Neuronal stem cell (in vitro differentiated cells): ENCODE measurements around the gene ACOD1.
A peak's percentile ranks its signal among the peaks of the same experiment; 100 is the strongest.

Experiments used
- DNase-seq: peaks from one replicate; pipeline ENCODE4 v3.0.0-alpha.2; 2013; ENCODE audit warnings: low spot score
- H2AFZ ChIP-seq: one replicate; pipeline ENCODE4 v1.6.1; 2013; ENCODE audit warnings: mild to moderate bottlenecking, low read length, inconsistent platforms
- H2AK5ac ChIP-seq: 2 replicates; pipeline ENCODE4 v1.6.1; 2013; ENCODE audit warnings: low read depth, mild to moderate bottlenecking, inconsistent platforms, low read length, moderate library complexity, mixed read lengths
- H2BK120ac ChIP-seq: 2 replicates; pipeline ENCODE4 v1.6.1; 2013; ENCODE audit warnings: low read depth, mild to moderate bottlenecking, inconsistent platforms, low read length, moderate library complexity, mixed read lengths
- H2BK12ac ChIP-seq: one replicate; pipeline ENCODE4 v1.6.1; 2013; ENCODE audit warnings: low read length, inconsistent platforms
- H2BK15ac ChIP-seq: 2 replicates; pipeline ENCODE4 v1.6.1; 2013; ENCODE audit warnings: mild to moderate bottlenecking, low read length, inconsistent platforms, mixed read lengths
- H2BK5ac ChIP-seq: one replicate; pipeline ENCODE4 v1.6.1; 2013; ENCODE audit warnings: inconsistent platforms, mild to moderate bottlenecking, low read length, moderate library complexity
- H3K14ac ChIP-seq: one replicate; pipeline ENCODE4 v1.6.1; 2013; ENCODE audit warnings: low read length, inconsistent platforms
- H3K18ac ChIP-seq: 2 replicates; pipeline ENCODE4 v1.6.1; 2013; ENCODE audit warnings: low read length, inconsistent platforms
- H3K23ac ChIP-seq: 2 replicates; pipeline ENCODE4 v1.6.1; 2013; ENCODE audit warnings: low read depth, mild to moderate bottlenecking, mixed read lengths, low read length, inconsistent platforms; ENCODE audit not compliant: poor library complexity
- H3K27ac ChIP-seq: replicated peaks from 3 replicates; pipeline ENCODE4 v1.5.1; 2013; ENCODE audit warnings: low read length, inconsistent platforms
- H3K27me3 ChIP-seq, 3 experiments: 2 replicates each; pipeline ENCODE4 v1.6.1; 2013; ENCODE audit warnings: low read length in 3 of 3, mild to moderate bottlenecking in 2 of 3, inconsistent platforms in 1 of 3, low read depth in 1 of 3, mixed read lengths in 1 of 3, moderate library complexity in 1 of 3; ENCODE audit not compliant: control insufficient read depth in 3 of 3, insufficient read depth in 3 of 3
- H3K36me3 ChIP-seq, 2 donors: replicated peaks in 1 of 2; 2 replicates each; pipeline ENCODE4 v1.6.1; 2013; ENCODE audit warnings: low read length in 2 of 2; ENCODE audit not compliant: control insufficient read depth in 2 of 2, insufficient read depth in 2 of 2
- H3K4ac ChIP-seq: 2 replicates; pipeline ENCODE4 v1.6.1; 2013; ENCODE audit warnings: inconsistent platforms, mild to moderate bottlenecking, low read length, moderate library complexity
- H3K4me1 ChIP-seq, 2 donors: 1 replicate in 1 of 2; 2 replicates in 1 of 2; pipeline ENCODE4 v1.6.1; 2013; ENCODE audit warnings: low read length in 2 of 2, low read depth in 1 of 2; ENCODE audit not compliant: control insufficient read depth in 2 of 2, insufficient read depth in 1 of 2
- H3K4me2 ChIP-seq: one replicate; pipeline ENCODE4 v1.6.1; 2013; ENCODE audit warnings: mild to moderate bottlenecking, low read length, inconsistent platforms; ENCODE audit not compliant: insufficient read depth, poor library complexity, severe bottlenecking
- H3K4me3 ChIP-seq, 2 donors: 2 replicates each; pipeline ENCODE4 v1.5.1; 2013; ENCODE audit warnings: low read length in 2 of 2, mild to moderate bottlenecking in 2 of 2, inconsistent platforms in 1 of 2, moderate library complexity in 1 of 2
- H3K79me1 ChIP-seq: one replicate; pipeline ENCODE4 v1.6.1; 2013; ENCODE audit warnings: low read depth, mild to moderate bottlenecking, inconsistent platforms, low read length, moderate library complexity
- H3K9ac ChIP-seq: one replicate; pipeline ENCODE4 v1.6.1; 2013; ENCODE audit warnings: mild to moderate bottlenecking, low read depth, low read length, inconsistent platforms; ENCODE audit not compliant: poor library complexity
- H3K9me3 ChIP-seq, 2 donors: replicated peaks in 1 of 2; 2 replicates each; pipeline versions ENCODE3 to v1.6.1; 2013; ENCODE audit warnings: low read length in 2 of 2, mild to moderate bottlenecking in 2 of 2, inconsistent platforms in 1 of 2, low read depth in 1 of 2, mixed read lengths in 1 of 2, moderate library complexity in 1 of 2; ENCODE audit not compliant: control insufficient read depth in 2 of 2, insufficient read depth in 1 of 2
- H4K8ac ChIP-seq: one replicate; pipeline ENCODE4 v1.6.1; 2013; ENCODE audit warnings: low read depth, mild to moderate bottlenecking, inconsistent platforms, low read length, moderate library complexity
- H4K91ac ChIP-seq: one replicate; pipeline ENCODE4 v1.6.1; 2013; ENCODE audit warnings: low read length, low read depth, mild to moderate bottlenecking, inconsistent platforms; ENCODE audit not compliant: poor library complexity
- WGBS, 2 donors: extraction: QIAGEN DNeasy Blood & Tissue Kit; methylation state at CpG; one replicate each; pipeline ENCODE4 v1.1.7; 2013; ENCODE audit warnings: missing lambda C conversion rate in 2 of 2, mixed read lengths in 1 of 2; ENCODE audit not compliant: insufficient read length in 2 of 2, insufficient replicate concordance in 1 of 2; ENCODE audit errors: extremely low coverage in 2 of 2; 5-methylcytosine and 5-hydroxymethylcytosine counted together

ACOD1 gene

DNA sequence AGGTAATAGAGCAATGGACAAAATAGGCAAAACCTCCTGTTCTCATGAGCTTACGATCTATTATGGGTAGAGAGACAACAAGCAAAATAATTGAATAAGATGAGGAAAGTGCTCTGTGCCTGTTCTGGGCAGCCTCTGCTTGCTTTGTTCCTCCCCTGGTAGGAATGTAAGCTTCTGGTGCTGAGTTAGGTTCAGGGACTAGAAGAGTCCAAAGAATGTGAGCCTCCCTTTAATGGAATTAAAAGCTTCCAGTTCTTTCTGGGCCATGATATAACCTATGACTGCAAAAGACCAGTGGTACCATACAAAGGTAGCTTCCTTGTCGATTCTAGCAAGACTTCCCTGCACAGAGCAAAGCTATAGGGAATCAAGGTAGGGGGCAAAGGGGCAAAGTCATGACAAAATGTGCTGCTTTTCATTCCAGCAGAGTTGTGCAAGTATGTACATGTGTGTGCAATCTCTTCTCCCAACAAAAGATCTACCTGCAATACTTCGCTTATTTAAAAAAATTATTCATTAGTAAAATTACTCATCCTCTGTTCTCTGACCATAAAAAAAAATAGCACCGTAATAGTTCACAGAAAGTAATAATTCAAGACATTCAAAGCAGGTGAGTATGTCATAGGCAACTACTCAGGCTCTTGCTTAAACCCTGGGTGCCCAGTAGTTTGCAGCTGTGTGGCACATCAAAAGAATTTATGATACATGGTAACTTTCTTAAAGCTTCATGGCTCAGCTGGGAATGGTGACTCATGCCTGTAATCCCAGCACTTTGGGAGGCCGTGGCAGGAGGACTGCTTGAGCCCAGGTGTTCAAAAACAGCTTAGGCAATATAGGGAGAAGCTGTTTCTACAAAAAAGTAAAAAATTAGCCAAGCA is 21.4 kb downstream of the ACOD1 start:
- H2AK5ac ChIP-seq, result no peak overlapping the region
- no peak for DNase-seq
- no peak overlapping the region for H4K91ac ChIP-seq
- no peak overlapping the region for H2BK120ac ChIP-seq
- peaks cover 0 to 2% of the 10 kb centered on the region in 2 donors for H3K4me1 ChIP-seq
- peaks cover 0 to 8% (median 0%) of the 10 kb centered on the region in 3 experiments for H3K27me3 ChIP-seq
- H3K27ac ChIP-seq, result no peak overlapping the region
- H2AFZ ChIP-seq, result no peak overlapping the region
- no peak overlapping the region for H2BK5ac ChIP-seq
- H2BK15ac ChIP-seq, result no peak overlapping the region
- H2BK12ac ChIP-seq, result no peak overlapping the region
- H3K14ac ChIP-seq, result no peak overlapping the region
- no peak overlapping the region for H4K8ac ChIP-seq
- no peak overlapping the region for H3K23ac ChIP-seq
- H3K18ac ChIP-seq, result no peak overlapping the region
- no peak overlapping the region for H3K4me3 ChIP-seq
- H3K9me3 ChIP-seq, result no peaks in the 10 kb centered on the region
- H3K36me3 ChIP-seq, result no peaks in the 10 kb centered on the region
- no peak overlapping the region for H3K4me2 ChIP-seq
- H3K9ac ChIP-seq, result no peak overlapping the region
- H3K79me1 ChIP-seq, result no peaks in the 10 kb centered on the region
- WGBS, 2 donors, result 100% methylated on average over 2 of the region's 5 CpGs; no CpG with 5 or more reads in 1 of the 2 donors
- no peak overlapping the region for H3K4ac ChIP-seq

DNA sequence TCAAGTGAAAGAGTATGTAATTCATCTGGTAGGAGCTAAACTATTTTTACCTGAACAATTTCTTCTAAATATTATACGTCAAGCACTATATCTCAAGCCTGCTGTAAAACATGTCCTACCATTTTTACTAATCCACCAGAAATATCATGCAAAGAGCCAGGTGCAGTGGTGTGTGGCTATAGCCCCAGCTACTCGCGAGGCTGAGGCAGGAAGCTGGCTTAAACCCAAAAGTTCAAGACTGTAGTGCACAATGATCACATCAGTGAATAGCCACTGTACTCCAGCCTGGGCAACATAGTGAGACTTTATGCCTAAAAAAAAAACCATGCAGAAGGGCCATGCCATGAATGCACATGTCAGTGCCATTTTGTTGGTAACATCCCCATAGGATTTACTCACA is 22.9 kb downstream of the ACOD1 start:
- H3K14ac ChIP-seq, result no peak overlapping the region
- no peak overlapping the region for H4K91ac ChIP-seq
- no peak overlapping the region for H3K4me2 ChIP-seq
- H3K9ac ChIP-seq, result no peak overlapping the region
- H2BK5ac ChIP-seq, result no peak overlapping the region
- H3K36me3 ChIP-seq, result no peaks in the 10 kb centered on the region
- no peak overlapping the region for H2BK12ac ChIP-seq
- WGBS, 2 donors, result no CpG with 5 or more reads among the region's 3 CpGs
- H3K4me3 ChIP-seq, result no peak overlapping the region
- no peak overlapping the region for H2BK15ac ChIP-seq
- no peak overlapping the region for H2AK5ac ChIP-seq
- no peaks in the 10 kb centered on the region for H3K79me1 ChIP-seq
- H3K27me3 ChIP-seq, result peaks cover 0 to 8% (median 0%) of the 10 kb centered on the region in 3 experiments
- no peak for DNase-seq
- H3K27ac ChIP-seq, result no peak overlapping the region
- H2BK120ac ChIP-seq, result no peak overlapping the region
- H3K4me1 ChIP-seq, result no peaks in the 10 kb centered on the region
- H4K8ac ChIP-seq, result no peak overlapping the region
- H3K4ac ChIP-seq, result no peak overlapping the region
- no peak overlapping the region for H3K18ac ChIP-seq
- H2AFZ ChIP-seq, result no peak overlapping the region
- H3K9me3 ChIP-seq, result no peaks in the 10 kb centered on the region
- H3K23ac ChIP-seq, result no peak overlapping the region

DNA sequence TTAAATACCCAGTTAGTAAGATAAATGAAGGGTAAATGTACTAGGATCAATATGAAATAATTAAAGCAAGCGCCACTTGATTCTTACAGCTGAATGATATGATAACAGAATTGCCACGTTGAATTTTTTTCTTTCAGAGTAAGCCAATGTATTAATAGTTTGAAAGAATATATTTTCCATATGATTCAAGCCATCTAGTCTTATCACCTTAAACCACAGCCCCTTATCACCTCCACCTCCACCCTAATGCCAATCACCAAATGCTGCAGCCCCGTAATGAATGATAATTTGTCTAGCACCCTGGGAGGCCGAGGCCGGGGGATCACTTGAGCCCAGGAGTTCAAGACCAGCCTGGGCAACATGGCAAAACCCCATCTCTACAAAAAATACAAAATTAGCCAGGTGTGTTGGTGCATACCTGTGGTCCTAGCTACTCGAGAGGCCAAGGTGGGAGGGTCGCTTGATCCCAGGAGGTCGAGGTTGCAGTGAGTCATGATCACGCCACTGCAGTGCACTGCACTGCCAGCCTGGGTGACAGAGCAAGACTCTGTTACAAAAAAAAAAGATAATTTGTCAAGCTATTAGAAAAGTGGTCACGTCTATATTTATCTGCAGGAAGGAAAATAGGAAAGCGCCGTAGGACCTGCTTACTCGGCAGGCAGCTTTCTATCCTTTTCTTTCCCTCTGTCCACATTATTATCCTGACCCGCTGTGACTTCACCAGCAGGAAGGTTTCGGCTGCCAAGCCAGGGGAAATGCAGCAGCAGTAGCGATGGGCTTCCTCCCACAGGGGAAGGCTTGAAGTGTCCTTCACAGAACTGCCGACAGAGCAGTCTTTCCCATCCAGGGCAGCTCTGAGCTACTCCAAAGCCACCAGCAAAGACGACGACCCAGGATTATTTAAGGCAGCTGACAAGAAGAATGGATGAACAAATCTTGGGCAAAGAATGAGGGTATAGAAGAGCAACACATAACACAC is 23.8 kb downstream of the ACOD1 start:
- H2AK5ac ChIP-seq, result no peak overlapping the region
- no peak overlapping the region for H2BK5ac ChIP-seq
- WGBS, 2 donors, result no CpG with 5 or more reads among the region's 19 CpGs
- H3K4me1 ChIP-seq, result no peaks in the 10 kb centered on the region
- H3K9ac ChIP-seq, result no peak overlapping the region
- no peak for DNase-seq
- no peak overlapping the region for H3K14ac ChIP-seq
- no peak overlapping the region for H3K4me3 ChIP-seq
- no peak overlapping the region for H2BK15ac ChIP-seq
- no peak overlapping the region for H3K18ac ChIP-seq
- no peak overlapping the region for H3K4me2 ChIP-seq
- H3K23ac ChIP-seq, result no peak overlapping the region
- H3K36me3 ChIP-seq, result no peaks in the 10 kb centered on the region
- H3K27ac ChIP-seq, result no peak overlapping the region
- H4K91ac ChIP-seq, result no peak overlapping the region
- no peak overlapping the region for H2BK120ac ChIP-seq
- H3K4ac ChIP-seq, result no peak overlapping the region
- H3K9me3 ChIP-seq, result no peaks in the 10 kb centered on the region
- H4K8ac ChIP-seq, result no peak overlapping the region
- no peaks in the 10 kb centered on the region for H3K79me1 ChIP-seq
- peaks cover 0 to 8% (median 0%) of the 10 kb centered on the region in 3 experiments for H3K27me3 ChIP-seq
- H2AFZ ChIP-seq, result peak overlapping the region; percentile 46
- no peak overlapping the region for H2BK12ac ChIP-seq
